ENCODE measurements around the gene PKN1. TPM values are rescaled to one million over a fixed set of nuclear protein-coding genes. Genes with fewer than 3 reads are reported as not detected.
"Not testable (repeated sequence)": the region's sequence is repeated elsewhere in the genome, so short reads cannot be mapped to it uniquely, and the experiment has no call there.

Gene PKN1
- polyA plus RNA-seq, 1 donor (not counting 4 experiments of a cell fraction or from before 2014, with no cell fraction given): 0.62 TPM

DNA sequence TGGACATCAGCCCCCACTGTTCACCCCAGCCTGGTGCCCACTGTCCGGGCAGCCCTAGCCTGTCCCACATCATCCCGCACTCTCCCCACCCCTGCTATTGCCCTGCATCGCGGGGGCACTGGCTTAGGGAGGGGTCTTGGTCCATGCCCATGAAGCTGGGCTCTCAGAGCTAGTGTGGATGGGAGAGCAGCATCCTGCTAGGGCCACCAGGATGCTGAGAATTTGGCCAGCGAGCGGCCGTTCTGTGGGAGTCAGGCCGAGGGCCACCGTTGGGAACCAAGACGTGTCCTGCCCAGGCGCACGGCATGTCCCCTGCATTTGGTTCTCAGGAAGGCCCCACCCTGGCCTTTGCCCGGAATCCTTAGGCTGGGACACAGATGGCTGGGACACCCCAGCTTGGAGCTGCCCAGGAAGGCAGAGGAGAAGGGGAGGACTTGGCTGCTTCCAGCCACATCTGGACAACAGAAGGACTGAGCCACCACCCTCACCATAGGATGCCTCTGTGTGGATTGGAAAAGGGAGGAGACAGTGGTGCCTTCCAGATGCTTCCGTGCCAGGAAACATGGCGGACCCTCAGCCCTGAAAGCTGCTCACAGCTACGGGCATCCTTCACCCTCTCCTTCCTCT, 37.3 kb upstream of the PKN1 start:
- Histone ChIP-seq H2AFZ (ENCODE audit: control insufficient read depth, low read length) (no peak overlapping the region), H3K9ac (ENCODE audit: control insufficient read depth, extremely low read depth, insufficient read depth, low read length) (no peak overlapping the region), H3K27me3 (ENCODE audit: control insufficient read depth, extremely low read depth, insufficient read depth, low read length) (no peaks in the 10 kb centered on the region), H3K4me3 (ENCODE audit: control insufficient read depth in 2 of 3, extremely low read depth in 1 of 3, insufficient read depth in 2 of 3, low read depth in 1 of 3, low read length in 3 of 3) (no peak overlapping the region), H3K27ac (ENCODE audit: control insufficient read depth, insufficient read depth, low read length) (no peak overlapping the region), H3K4me1 (ENCODE audit: control insufficient read depth, extremely low read depth, insufficient read depth, low read length) (no peaks in the 10 kb centered on the region), H3K9me1 (ENCODE audit: control insufficient read depth, extremely low read depth, insufficient read depth, low read length) (no peaks in the 10 kb centered on the region), H3K36me3 (ENCODE audit: control insufficient read depth in 2 of 2, extremely low read depth in 1 of 2, insufficient read depth in 2 of 2, low read length in 2 of 2) (peaks cover 3 to 4% of the 10 kb centered on the region in 2 experiments), H3K9me3 (ENCODE audit: control insufficient read depth, low read depth, low read length) (no peaks in the 10 kb centered on the region), H3K4me2 (ENCODE audit: control insufficient read depth, extremely low read depth, insufficient read depth, low read depth, low read length) (no peak overlapping the region), H4K20me1 (ENCODE audit: control insufficient read depth, extremely low read depth, insufficient read depth, low read length) (no peaks in the 10 kb centered on the region), H3K79me2 (ENCODE audit: control insufficient read depth, insufficient read depth, low read length) (no peaks in the 10 kb centered on the region)
- TF ChIP-seq, protein P1, sequence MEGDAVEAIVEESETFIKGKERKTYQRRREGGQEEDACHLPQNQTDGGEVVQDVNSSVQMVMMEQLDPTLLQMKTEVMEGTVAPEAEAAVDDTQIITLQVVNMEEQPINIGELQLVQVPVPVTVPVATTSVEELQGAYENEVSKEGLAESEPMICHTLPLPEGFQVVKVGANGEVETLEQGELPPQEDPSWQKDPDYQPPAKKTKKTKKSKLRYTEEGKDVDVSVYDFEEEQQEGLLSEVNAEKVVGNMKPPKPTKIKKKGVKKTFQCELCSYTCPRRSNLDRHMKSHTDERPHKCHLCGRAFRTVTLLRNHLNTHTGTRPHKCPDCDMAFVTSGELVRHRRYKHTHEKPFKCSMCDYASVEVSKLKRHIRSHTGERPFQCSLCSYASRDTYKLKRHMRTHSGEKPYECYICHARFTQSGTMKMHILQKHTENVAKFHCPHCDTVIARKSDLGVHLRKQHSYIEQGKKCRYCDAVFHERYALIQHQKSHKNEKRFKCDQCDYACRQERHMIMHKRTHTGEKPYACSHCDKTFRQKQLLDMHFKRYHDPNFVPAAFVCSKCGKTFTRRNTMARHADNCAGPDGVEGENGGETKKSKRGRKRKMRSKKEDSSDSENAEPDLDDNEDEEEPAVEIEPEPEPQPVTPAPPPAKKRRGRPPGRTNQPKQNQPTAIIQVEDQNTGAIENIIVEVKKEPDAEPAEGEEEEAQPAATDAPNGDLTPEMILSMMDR (optimal IDR thresholded peaks at IDR 0.05 in 1 of 3, IDR thresholded peaks at IDR 0.05 in 1 of 3, conservative IDR thresholded peaks at IDR 0.05 in 1 of 3; ENCODE audit: extremely low read depth in 1 of 3, insufficient read depth in 2 of 3, low read length in 3 of 3): no peak
- TF ChIP-seq EZH2 (IDR thresholded peaks at IDR 0.05; ENCODE audit: low read length): no peak
- no peak for FAIRE-seq
- no peak for DNase-seq (ENCODE audit: low read depth, low spot score)
- dilution Hi-C loops (cut with MboI; ENCODE audit: extremely low pct_ligation_motif_present, low sequenced_read_pairs): no loop called here

DNA sequence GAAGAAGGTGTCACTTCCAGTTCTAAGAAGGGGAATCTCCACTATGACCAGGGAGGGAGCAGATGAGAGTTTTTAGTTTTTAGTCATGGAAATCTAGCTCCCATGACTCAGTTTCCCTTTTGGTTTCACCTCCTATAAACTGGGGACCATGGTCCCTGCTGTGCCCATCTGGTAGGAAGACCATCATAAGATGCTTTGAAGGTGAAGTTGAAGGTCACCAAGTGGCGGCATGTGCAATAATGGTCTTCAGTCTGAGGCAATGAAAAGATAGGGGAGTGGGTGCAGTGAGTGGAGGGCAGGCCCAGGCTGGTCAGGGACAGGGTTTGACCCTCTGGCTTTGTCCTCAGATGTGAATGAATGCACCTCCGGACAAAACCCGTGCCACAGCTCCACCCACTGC, 36.4 kb upstream of the PKN1 start:
- H3K9ac ChIP-seq (ENCODE audit: control insufficient read depth, extremely low read depth, insufficient read depth, low read length); H2AFZ ChIP-seq (ENCODE audit: control insufficient read depth, low read length); H3K4me1 ChIP-seq (ENCODE audit: control insufficient read depth, extremely low read depth, insufficient read depth, low read length); H3K4me2 ChIP-seq (ENCODE audit: control insufficient read depth, extremely low read depth, insufficient read depth, low read depth, low read length); DNase-seq (ENCODE audit: low read depth, low spot score); H3K79me2 ChIP-seq (ENCODE audit: control insufficient read depth, insufficient read depth, low read length); H3K9me1 ChIP-seq (ENCODE audit: control insufficient read depth, extremely low read depth, insufficient read depth, low read length); H3K4me3 ChIP-seq (ENCODE audit: control insufficient read depth in 2 of 3, extremely low read depth in 1 of 3, insufficient read depth in 2 of 3, low read depth in 1 of 3, low read length in 3 of 3); H4K20me1 ChIP-seq (ENCODE audit: control insufficient read depth, extremely low read depth, insufficient read depth, low read length); H3K27me3 ChIP-seq (ENCODE audit: control insufficient read depth, extremely low read depth, insufficient read depth, low read length); H3K27ac ChIP-seq (ENCODE audit: control insufficient read depth, insufficient read depth, low read length); H3K9me3 ChIP-seq (ENCODE audit: control insufficient read depth, low read depth, low read length); H3K36me3 ChIP-seq (ENCODE audit: control insufficient read depth in 2 of 2, extremely low read depth in 1 of 2, insufficient read depth in 2 of 2, low read length in 2 of 2); dilution Hi-C loops (cut with MboI; ENCODE audit: extremely low pct_ligation_motif_present, low sequenced_read_pairs); FAIRE-seq: not testable (repeated sequence)

DNA sequence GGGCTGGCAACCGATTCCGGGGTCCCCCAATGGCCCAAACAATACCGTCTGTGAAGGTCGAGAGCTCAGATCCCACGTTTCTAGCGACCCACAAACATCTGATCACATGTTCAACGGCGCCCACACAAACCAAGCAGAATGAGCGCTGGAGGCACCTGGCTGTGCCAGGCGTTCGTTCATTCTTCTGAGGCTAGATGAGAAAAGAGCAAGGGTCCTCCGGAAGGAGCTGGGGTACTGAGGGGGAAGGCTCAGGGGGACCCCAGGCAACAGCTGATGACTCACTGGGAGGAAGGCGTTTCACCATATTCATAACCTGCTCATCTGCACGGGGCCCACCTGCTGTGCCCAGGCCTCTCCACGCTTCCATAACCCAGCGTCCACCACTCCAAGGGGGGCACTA, 35.9 kb upstream of the PKN1 start:
- H3K79me2 ChIP-seq (ENCODE audit: control insufficient read depth, insufficient read depth, low read length); H3K4me1 ChIP-seq (ENCODE audit: control insufficient read depth, extremely low read depth, insufficient read depth, low read length); H3K9ac ChIP-seq (ENCODE audit: control insufficient read depth, extremely low read depth, insufficient read depth, low read length); H3K36me3 ChIP-seq (ENCODE audit: control insufficient read depth in 2 of 2, extremely low read depth in 1 of 2, insufficient read depth in 2 of 2, low read length in 2 of 2); H4K20me1 ChIP-seq (ENCODE audit: control insufficient read depth, extremely low read depth, insufficient read depth, low read length); H3K9me3 ChIP-seq (ENCODE audit: control insufficient read depth, low read depth, low read length); FAIRE-seq; H2AFZ ChIP-seq (ENCODE audit: control insufficient read depth, low read length); dilution Hi-C loops (cut with MboI; ENCODE audit: extremely low pct_ligation_motif_present, low sequenced_read_pairs); H3K4me2 ChIP-seq (ENCODE audit: control insufficient read depth, extremely low read depth, insufficient read depth, low read depth, low read length); H3K27ac ChIP-seq (ENCODE audit: control insufficient read depth, insufficient read depth, low read length); H3K27me3 ChIP-seq (ENCODE audit: control insufficient read depth, extremely low read depth, insufficient read depth, low read length); DNase-seq (ENCODE audit: low read depth, low spot score); H3K4me3 ChIP-seq (ENCODE audit: control insufficient read depth in 2 of 3, extremely low read depth in 1 of 3, insufficient read depth in 2 of 3, low read depth in 1 of 3, low read length in 3 of 3); H3K9me1 ChIP-seq (ENCODE audit: control insufficient read depth, extremely low read depth, insufficient read depth, low read length): not testable (repeated sequence)
